ENCODE data around the gene FUT4. TPM values are rescaled to one million over a fixed set of nuclear protein-coding genes. Genes with fewer than 3 reads are reported as not detected.
"Not testable (repeated sequence)": the region's sequence is repeated elsewhere in the genome, so short reads cannot be mapped to it uniquely, and the experiment has no call there.

FUT4 gene
- polyA plus RNA-seq, 1 experiment = 1.9 TPM

DNA sequence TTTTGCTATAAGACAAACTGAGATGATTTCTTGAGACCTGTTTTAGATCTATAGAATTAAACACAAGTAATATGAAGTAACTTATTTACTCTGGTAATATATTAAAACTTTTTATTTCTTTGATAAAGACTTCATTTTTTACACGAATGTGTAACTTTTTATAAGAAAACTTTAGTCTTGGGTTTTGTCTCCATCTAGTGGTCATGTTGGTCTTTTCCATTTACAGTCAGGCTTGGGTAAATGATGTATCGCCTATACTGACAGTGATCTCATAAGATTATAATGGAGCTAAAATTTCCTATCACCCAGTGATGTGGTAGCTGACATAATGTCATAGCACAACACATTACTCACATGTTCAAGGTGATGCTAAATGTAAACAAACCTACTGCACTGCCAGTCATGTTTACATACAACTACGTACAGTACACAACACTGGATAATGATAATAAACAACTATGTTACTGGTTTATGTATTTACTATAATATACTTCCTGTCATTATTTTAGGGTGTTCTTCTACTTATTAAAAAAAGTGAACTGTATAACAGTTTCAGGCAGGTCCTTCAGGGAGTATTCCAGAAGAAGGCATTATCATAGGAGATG, 38.9 kb upstream of the FUT4 start:
- DNase-seq (ENCODE audit: low read depth) = no peak
- no peaks in the 10 kb centered on the region for H3K27me3 ChIP-seq (ENCODE audit: control insufficient read depth, insufficient read depth, low read length)
- ChIA-PET POLR2A (no interaction called here), CTCF (interaction anchor here (0.7 to 3.0 kb wide), 12 partner anchors 8 to 639 kb away, joined by 3 to 34 read pairs (median 4); no protein-coding TSS in a partner anchor)
- no peak overlapping the region for H3K4me3 ChIP-seq (ENCODE audit: low read depth, low read length)
- TF ChIP-seq, protein P1, sequence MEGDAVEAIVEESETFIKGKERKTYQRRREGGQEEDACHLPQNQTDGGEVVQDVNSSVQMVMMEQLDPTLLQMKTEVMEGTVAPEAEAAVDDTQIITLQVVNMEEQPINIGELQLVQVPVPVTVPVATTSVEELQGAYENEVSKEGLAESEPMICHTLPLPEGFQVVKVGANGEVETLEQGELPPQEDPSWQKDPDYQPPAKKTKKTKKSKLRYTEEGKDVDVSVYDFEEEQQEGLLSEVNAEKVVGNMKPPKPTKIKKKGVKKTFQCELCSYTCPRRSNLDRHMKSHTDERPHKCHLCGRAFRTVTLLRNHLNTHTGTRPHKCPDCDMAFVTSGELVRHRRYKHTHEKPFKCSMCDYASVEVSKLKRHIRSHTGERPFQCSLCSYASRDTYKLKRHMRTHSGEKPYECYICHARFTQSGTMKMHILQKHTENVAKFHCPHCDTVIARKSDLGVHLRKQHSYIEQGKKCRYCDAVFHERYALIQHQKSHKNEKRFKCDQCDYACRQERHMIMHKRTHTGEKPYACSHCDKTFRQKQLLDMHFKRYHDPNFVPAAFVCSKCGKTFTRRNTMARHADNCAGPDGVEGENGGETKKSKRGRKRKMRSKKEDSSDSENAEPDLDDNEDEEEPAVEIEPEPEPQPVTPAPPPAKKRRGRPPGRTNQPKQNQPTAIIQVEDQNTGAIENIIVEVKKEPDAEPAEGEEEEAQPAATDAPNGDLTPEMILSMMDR (IDR thresholded peaks at IDR 0.05; ENCODE audit: insufficient read depth, low read depth, low read length) = peak; percentile 58
- no peaks in the 10 kb centered on the region for H3K36me3 ChIP-seq (ENCODE audit: control insufficient read depth, insufficient read depth, low read length)

DNA sequence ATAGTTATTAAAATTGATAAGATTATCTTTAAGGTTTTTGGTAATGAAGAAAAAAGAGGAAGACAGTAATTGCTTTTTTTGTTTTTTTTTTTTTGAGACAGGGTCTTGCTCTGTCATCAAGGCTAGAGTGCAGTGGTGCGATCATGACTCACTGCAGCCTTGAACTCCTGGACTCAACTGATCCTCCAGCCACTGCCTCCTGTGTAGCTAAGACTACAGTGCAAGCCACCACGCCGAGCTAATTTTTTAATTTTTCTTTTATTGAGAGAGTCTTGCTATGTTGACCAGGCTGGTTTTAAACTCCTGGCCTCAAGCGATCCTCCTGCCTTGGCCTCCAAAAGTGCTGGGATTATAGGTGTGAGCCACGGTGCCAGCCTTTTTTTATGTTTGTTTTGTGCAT, 37.2 kb upstream of the FUT4 start:
- H3K4me3 ChIP-seq (ENCODE audit: low read depth, low read length); DNase-seq (ENCODE audit: low read depth); H3K36me3 ChIP-seq (ENCODE audit: control insufficient read depth, insufficient read depth, low read length); H3K27me3 ChIP-seq (ENCODE audit: control insufficient read depth, insufficient read depth, low read length); POLR2A ChIA-PET: not testable (repeated sequence)
- CTCF ChIA-PET = interaction anchor here (1.0 to 3.4 kb wide), 3 partner anchors 30 to 611 kb away, joined by 3 to 23 read pairs (median 4); no protein-coding TSS in a partner anchor

DNA sequence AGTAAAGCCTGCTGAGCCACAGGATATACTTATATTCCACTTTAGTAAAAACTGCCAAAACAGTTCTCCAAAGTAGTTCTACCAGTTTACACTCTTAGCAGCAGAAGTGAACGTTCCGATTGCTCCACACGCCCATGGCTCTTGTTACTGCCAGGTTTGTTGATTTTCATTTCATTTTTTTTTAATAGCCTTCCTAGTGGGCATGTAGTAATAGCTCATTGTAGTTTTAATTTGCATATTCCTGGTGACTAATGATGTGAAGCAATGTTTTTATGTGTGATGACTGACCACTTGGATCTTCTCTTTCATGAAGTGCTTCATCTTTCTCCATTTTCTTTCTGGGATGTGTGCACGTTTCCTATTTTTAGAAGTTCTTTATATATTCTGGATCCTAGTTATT, 36.2 kb upstream of the FUT4 start:
- CTCF ChIA-PET = interaction anchor here (1.2 to 3.4 kb wide), 2 partner anchors 602 to 612 kb away, joined by 4 to 23 read pairs; no protein-coding TSS in a partner anchor

DNA sequence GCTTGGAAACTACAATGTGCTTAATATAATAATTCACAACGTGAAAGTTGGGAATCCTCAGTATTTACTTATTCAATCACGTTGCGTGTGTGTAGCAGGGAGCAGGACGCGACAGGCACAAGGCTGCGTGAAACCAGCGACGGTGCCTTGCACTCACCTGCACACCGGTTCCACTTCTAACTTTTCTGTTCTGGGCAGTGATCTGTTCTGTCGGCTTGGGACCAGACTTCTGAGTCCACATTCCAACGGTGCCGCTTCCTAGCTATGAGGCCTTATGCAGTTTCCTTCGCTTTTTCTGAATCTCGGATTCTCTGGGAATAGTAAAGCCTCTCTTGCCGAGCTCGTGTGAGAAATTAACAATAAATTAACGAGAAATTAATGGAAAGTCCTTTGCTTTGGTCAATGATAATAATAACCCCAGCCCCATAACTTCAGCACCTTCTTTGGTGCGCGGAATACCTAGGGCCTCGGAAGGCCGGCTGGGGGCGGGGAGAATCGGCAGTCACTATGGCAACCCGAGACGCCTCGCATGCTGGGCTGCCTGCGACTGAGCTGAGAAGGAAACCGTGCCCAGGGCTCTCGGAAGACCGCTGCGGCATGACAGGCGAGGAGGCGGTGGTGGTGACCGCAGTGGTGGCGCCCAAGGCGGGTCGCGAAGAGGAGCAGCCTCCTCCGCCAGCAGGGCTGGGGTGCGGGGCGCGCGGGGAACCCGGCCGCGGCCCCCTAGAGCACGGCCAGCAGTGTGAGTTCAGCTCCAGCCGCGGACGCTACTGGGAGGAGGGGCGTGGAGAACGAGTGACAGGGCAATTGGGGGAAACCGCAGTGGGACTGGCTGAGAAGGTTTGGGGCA, 31.6 kb upstream of the FUT4 start, which contains the start of gene C11orf97:
TSS of gene C11orf97 (plus strand) at position 530 of the 850 bp plus-strand sequence. CDS start at position 598, 68 bp downstream.
- ChIA-PET POLR2A (no interaction called here), CTCF (interaction anchor here (0.6 to 2.4 kb wide), 8 partner anchors 7 to 694 kb away, joined by 3 to 10 read pairs (median 5); no protein-coding TSS in a partner anchor)
- H3K4me3 ChIP-seq (ENCODE audit: low read depth, low read length) = peak within 1 kb of the TSS; percentile 52
- no peak for DNase-seq (ENCODE audit: low read depth)
- TF ChIP-seq, protein P1 (IDR thresholded peaks at IDR 0.05; ENCODE audit: insufficient read depth, low read depth, low read length) = no peak
- no peaks in the 10 kb centered on the region for H3K36me3 ChIP-seq (ENCODE audit: control insufficient read depth, insufficient read depth, low read length)
- no peaks in the 10 kb centered on the region; the same call in none of the 2 replicates for H3K27me3 ChIP-seq (ENCODE audit: control insufficient read depth, insufficient read depth, low read length)

More for the DNA sequence above, 36.2 kb upstream of the FUT4 start:
- DNase-seq (ENCODE audit: low read depth) = no peak
- Histone ChIP-seq H3K4me3 (ENCODE audit: low read depth, low read length) (no peak overlapping the region), H3K27me3 (ENCODE audit: control insufficient read depth, insufficient read depth, low read length) (no peaks in the 10 kb centered on the region), H3K36me3 (ENCODE audit: control insufficient read depth, insufficient read depth, low read length) (no peaks in the 10 kb centered on the region)
- POLR2A ChIA-PET = no interaction called here
- TF ChIP-seq, protein P1 (IDR thresholded peaks at IDR 0.05; ENCODE audit: insufficient read depth, low read depth, low read length) = no peak

DNA sequence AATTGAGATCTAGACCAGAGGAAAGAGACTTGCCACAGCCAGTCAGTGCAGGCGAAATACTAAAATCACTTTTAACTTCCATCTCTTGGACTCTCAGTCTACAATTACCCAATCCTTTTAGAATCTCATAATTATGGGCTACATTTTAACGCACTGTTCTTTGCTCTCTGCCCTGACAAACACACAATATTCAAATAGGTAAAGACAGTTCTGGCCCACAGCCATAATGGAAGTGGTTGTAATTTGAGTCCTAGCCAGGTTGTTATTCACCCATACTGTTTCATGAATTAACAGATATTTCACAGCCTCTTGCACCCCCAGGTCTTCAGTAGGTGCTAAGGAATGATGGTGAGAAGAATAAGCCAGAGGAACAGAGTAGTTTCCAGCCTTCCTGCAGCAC, 30.6 kb upstream of the FUT4 start:
- no peaks in the 10 kb centered on the region; the same call in none of the 2 replicates for H3K27me3 ChIP-seq (ENCODE audit: control insufficient read depth, insufficient read depth, low read length)
- DNase-seq (ENCODE audit: low read depth) = no peak
- CTCF ChIA-PET = interaction anchor here (0.9 to 2.2 kb wide), 3 partner anchors 8 to 618 kb away, joined by 3 to 8 read pairs (median 7); no protein-coding TSS in a partner anchor
- TF ChIP-seq, protein P1 (IDR thresholded peaks at IDR 0.05; ENCODE audit: insufficient read depth, low read depth, low read length) = no peak
- no peak overlapping the region for H3K4me3 ChIP-seq (ENCODE audit: low read depth, low read length)
- H3K36me3 ChIP-seq (ENCODE audit: control insufficient read depth, insufficient read depth, low read length) = no peaks in the 10 kb centered on the region
- POLR2A ChIA-PET = no interaction called here
